HG03039 (cell line): ENCODE results near the gene DACH1.

Experiments
- ATAC-seq: cut with Tn5 transposase; IDR thresholded peaks from one replicate; pipeline ENCODE4 v1.9.1; 2021; ENCODE audit warnings: mild to moderate bottlenecking, moderate library complexity; ENCODE audit not compliant: unreplicated experiment

DACH1 gene

GRCh38 chr13:71499944-71500514, 367.0 kb downstream of the DACH1 start:
- no peak for ATAC-seq

- ATAC-seq, result no peak
Measured at GRCh38 chr13:71499235-71499634, 367.8 kb downstream of the DACH1 start.

GRCh38 chr13:71493189-71493588, 373.8 kb downstream of the DACH1 start:
- no peak for ATAC-seq

- ATAC-seq, result no peak
Measured at GRCh38 chr13:71492346-71492871, 374.6 kb downstream of the DACH1 start.

GRCh38 chr13:71491010-71491409, 376.0 kb downstream of the DACH1 start:
- no peak for ATAC-seq

- no peak for ATAC-seq
Measured at GRCh38 chr13:71489041-71489440, 378.0 kb downstream of the DACH1 start.

GRCh38 chr13:71488201-71488600, 378.8 kb downstream of the DACH1 start:
- no peak for ATAC-seq

- ATAC-seq, result no peak
Measured at GRCh38 chr13:71485913-71486312, 381.1 kb downstream of the DACH1 start.

- ATAC-seq, result no peak
Measured at GRCh38 chr13:71483733-71484132, 383.3 kb downstream of the DACH1 start.

GRCh38 chr13:71481501-71481900, 385.5 kb downstream of the DACH1 start:
- ATAC-seq, result no peak

- ATAC-seq, result no peak
Measured at GRCh38 chr13:71481046-71481445, 386.0 kb downstream of the DACH1 start.

GRCh38 chr13:71477735-71478134, 389.3 kb downstream of the DACH1 start:
- ATAC-seq, result no peak

- no peak for ATAC-seq
Measured at GRCh38 chr13:71474936-71475335, 392.1 kb downstream of the DACH1 start.

GRCh38 chr13:71469626-71470025, 397.4 kb downstream of the DACH1 start:
- ATAC-seq, result no peak

- ATAC-seq, result no peak
Measured at GRCh38 chr13:71464686-71465085, 402.3 kb downstream of the DACH1 start.

GRCh38 chr13:71461892-71462291, 405.1 kb downstream of the DACH1 start:
- ATAC-seq, result no peak

GRCh38 chr13:71460211-71460610, 406.8 kb downstream of the DACH1 start:
- ATAC-seq, result no peak

GRCh38 chr13:71459708-71460107, 407.3 kb downstream of the DACH1 start:
- no peak for ATAC-seq

- no peak for ATAC-seq
Measured at GRCh38 chr13:71457645-71458044, 409.4 kb downstream of the DACH1 start.

GRCh38 chr13:71456136-71456535, 410.9 kb downstream of the DACH1 start:
- ATAC-seq, result no peak

- no peak for ATAC-seq
Measured at GRCh38 chr13:71454509-71454908, 412.5 kb downstream of the DACH1 start.

GRCh38 chr13:71448080-71448630, 418.8 kb downstream of the DACH1 start:
- ATAC-seq, result no peak

GRCh38 chr13:71437704-71438103, 429.3 kb downstream of the DACH1 start:
- ATAC-seq, result no peak
